HCT116 (cell line): ENCODE measurements around the gene ZNF207.

ENCODE experiments used
- CTCF ChIP-seq, 3 experiments: fragments of 200-600 bp in 1 of 3; sonication (generic) in 1 of 3; IDR thresholded peaks in 2 of 3; conservative IDR thresholded peaks in 1 of 3; 2 replicates each; pipeline ENCODE4 v1.5.1; 2012 to 2017; ENCODE audit warnings: low read depth in 2 of 3, low read length in 2 of 3, antibody characterized with exemption in 1 of 3, borderline replicate concordance in 1 of 3, control low read depth in 1 of 3, mild to moderate bottlenecking in 1 of 3, mixed read lengths in 1 of 3, mixed run types in 1 of 3, moderate library complexity in 1 of 3; ENCODE audit not compliant: insufficient read depth in 1 of 3
- EZH2phosphoT487 ChIP-seq: fragments of 200-600 bp; IDR thresholded peaks from 2 replicates; pipeline ENCODE4 v1.6.1; 2018; ENCODE audit warnings: antibody characterized with exemption, borderline replicate concordance
- POLR2AphosphoS5 ChIP-seq: IDR thresholded peaks from 2 replicates; pipeline ENCODE4 v1.6.1; 2011; ENCODE audit warnings: mild to moderate bottlenecking, low read depth, low read length, moderate library complexity

DNA sequence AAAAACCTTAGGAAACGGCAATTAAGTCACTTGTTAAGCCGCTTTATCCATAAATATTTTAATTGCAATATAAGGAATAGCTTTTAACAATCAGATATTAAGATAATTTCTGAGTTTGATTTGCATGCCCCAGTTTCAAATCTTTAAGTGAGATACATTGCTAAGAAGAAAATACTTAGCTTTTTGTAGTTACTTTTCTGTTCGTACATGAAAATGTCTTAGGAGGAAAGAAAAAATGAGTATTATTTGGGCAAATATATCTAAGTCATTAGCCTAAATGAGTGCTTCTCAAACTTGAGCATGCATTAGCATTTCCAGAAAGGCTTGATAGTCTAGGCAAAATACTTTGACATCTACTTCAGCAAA is 6.4 kb downstream of the ZNF207 start:
- TF ChIP-seq CTCF (IDR thresholded peaks at IDR 0.05 in 2 of 3, conservative IDR thresholded peaks at IDR 0.05 in 1 of 3; ENCODE audit: borderline replicate concordance in 1 of 3, insufficient read depth in 1 of 3, low read depth in 2 of 3, low read length in 2 of 3), result no peak
- no peak for TF ChIP-seq POLR2AphosphoS5
- TF ChIP-seq EZH2phosphoT487, result no peak
